GM19238 (cell line): ENCODE results near the gene PHF3.

Source experiments
- DNase-seq: peaks from one replicate; pipeline ENCODE4 v3.0.0; 2011; ENCODE audit warnings: low spot score; ENCODE audit not compliant: insufficient read length

PHF3 gene

GRCh38 chr6:63764318-63764916, 128.8 kb downstream of the PHF3 start:
- DNase-seq, result no peak
